ENCODE measurements around the gene SIPA1. TPM values are rescaled to one million over a fixed set of nuclear protein-coding genes. Genes with fewer than 3 reads are reported as not detected.

SIPA1 gene
- total and polyA plus RNA-seq, 8 donors, result 40.5 to 107 (median 47.8) TPM

- Histone ChIP-seq H3K36me3 (peaks cover 0 to 61% of the 10 kb centered on the region in 2 donors), H3K4me3 (no peak overlapping the region), H3K27ac (no peak overlapping the region), H3K27me3 (no peaks in the 10 kb centered on the region), H3K4me1 (peaks cover 14 to 23% of the 10 kb centered on the region in 2 donors), H3K9me3 (no peaks in the 10 kb centered on the region)
- ATAC-seq (no peak), DNase-seq (peak in 1 of 4 donors; percentile 79)
- intact Hi-C loops (cut with DNase I), result no loop called here
- TF ChIP-seq CTCF (IDR thresholded peaks at IDR 0.05), result no peak
Observed at GRCh38 chr11:65617990-65618751, 19.7 kb upstream of the SIPA1 start.

- ATAC-seq (no peak), DNase-seq (peak in 1 of 4 donors; percentile 65)
- no peak for TF ChIP-seq CTCF (IDR thresholded peaks at IDR 0.05)
- H3K4me1 ChIP-seq, result peaks cover 11 to 21% of the 10 kb centered on the region in 2 donors
- H3K4me3 ChIP-seq, result no peak overlapping the region
- no peak overlapping the region for H3K27ac ChIP-seq
- intact Hi-C loops (cut with DNase I), result no loop called here
- peaks cover 0 to 67% of the 10 kb centered on the region in 2 donors for H3K36me3 ChIP-seq
- H3K9me3 ChIP-seq, result no peaks in the 10 kb centered on the region
- no peaks in the 10 kb centered on the region for H3K27me3 ChIP-seq
Observed at GRCh38 chr11:65618763-65619162, 19.1 kb upstream of the SIPA1 start.

- ATAC-seq (no peak), DNase-seq (peak in 1 of 4 donors; percentile 79)
- Histone ChIP-seq H3K27ac (no peak overlapping the region), H3K36me3 (peaks cover 0 to 74% of the 10 kb centered on the region in 2 donors), H3K4me3 (no peak overlapping the region), H3K9me3 (no peaks in the 10 kb centered on the region), H3K4me1 (peaks cover 11 to 21% of the 10 kb centered on the region in 2 donors), H3K27me3 (no peaks in the 10 kb centered on the region)
- intact Hi-C loops (cut with DNase I), result no loop called here
- no peak for TF ChIP-seq CTCF (IDR thresholded peaks at IDR 0.05)
Observed at GRCh38 chr11:65619281-65619928, 18.5 kb upstream of the SIPA1 start.

GRCh38 chr11:65620666-65621065 lies 17.2 kb upstream of the SIPA1 start:
- intact Hi-C loops (cut with DNase I), result loop anchor here in 1 of 2 donors (10.0 kb wide), 1 partner anchor 84 kb away; no protein-coding TSS in a partner anchor
- ATAC-seq (peak; percentile 41), DNase-seq (peak in 1 of 4 donors; percentile 76)
- no peak overlapping the region for H3K4me3 ChIP-seq
- no peak overlapping the region for H3K27ac ChIP-seq
- peaks cover 11 to 21% of the 10 kb centered on the region in 2 donors for H3K4me1 ChIP-seq
- H3K36me3 ChIP-seq, result peaks cover 0 to 86% of the 10 kb centered on the region in 2 donors
- no peak for TF ChIP-seq CTCF (IDR thresholded peaks at IDR 0.05)
- H3K27me3 ChIP-seq, result no peaks in the 10 kb centered on the region
- no peaks in the 10 kb centered on the region for H3K9me3 ChIP-seq

- H3K27me3 ChIP-seq, result no peaks in the 10 kb centered on the region
- no peaks in the 10 kb centered on the region for H3K9me3 ChIP-seq
- no peak for TF ChIP-seq CTCF (IDR thresholded peaks at IDR 0.05)
- intact Hi-C loops (cut with DNase I), result loop anchor here in 1 of 2 donors (10.0 kb wide), 1 partner anchor 83 kb away; no protein-coding TSS in a partner anchor
- DNase-seq, result peak in 1 of 4 donors; percentile 72
- H3K4me1 ChIP-seq, result peaks cover 9 to 23% of the 10 kb centered on the region in 2 donors
- peak; percentile 46 for ATAC-seq
- no peak overlapping the region for H3K4me3 ChIP-seq
- no peak overlapping the region for H3K27ac ChIP-seq
- H3K36me3 ChIP-seq, result peaks cover 0 to 94% of the 10 kb centered on the region in 2 donors
Observed at GRCh38 chr11:65621460-65621859, 16.4 kb upstream of the SIPA1 start.
